NCI-H1417 treated with DMSO at 0.1 percent for 48 hours (cell line): ENCODE results near the gene SUPT16H.
"Not testable (repeated sequence)": the region's sequence is repeated elsewhere in the genome, so short reads cannot be mapped to it uniquely, and the experiment has no call there.

Source experiments
- DNase-seq: peaks from one replicate; lab custom pipeline; 2025; lab: John Stamatoyannopoulos, UW

SUPT16H gene

DNA sequence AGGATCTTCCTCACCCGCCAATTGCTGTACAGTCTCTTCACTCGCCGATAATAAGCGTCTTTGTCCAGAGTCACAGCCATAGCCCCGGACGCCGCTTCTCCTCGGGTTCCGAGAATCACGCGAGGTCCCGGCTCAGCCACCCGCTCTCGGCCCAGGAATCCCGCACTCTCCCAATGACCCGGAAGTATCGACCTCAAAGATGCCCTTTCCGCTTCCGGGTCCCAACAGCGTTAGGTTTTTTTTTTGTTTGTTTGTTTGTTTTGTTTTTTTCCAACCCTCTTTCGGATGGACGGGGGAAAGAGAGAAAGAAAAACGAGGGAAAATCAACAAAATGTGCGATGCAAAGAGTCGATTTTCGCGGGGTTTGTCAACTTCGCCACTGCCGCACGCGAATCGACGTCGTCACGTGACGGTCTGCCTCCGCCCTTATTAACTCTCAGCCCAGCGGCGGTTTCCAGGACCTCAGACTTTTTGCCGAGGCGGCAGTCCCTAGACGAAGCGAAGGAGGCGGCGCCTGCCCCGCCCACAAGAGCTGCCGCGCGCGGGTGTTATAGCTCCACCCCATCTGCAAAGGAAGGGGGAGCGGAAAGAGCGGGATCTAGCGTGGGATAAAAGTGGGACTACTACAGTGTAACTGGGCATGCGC is at the start of gene SUPT16H:
Gene SUPT16H, minus strand, starts transcription at position 172 of the 646 bp plus-strand sequence. Its CDS starts 92 bp downstream, at position 80.
- DNase-seq = peak; percentile 88

DNA sequence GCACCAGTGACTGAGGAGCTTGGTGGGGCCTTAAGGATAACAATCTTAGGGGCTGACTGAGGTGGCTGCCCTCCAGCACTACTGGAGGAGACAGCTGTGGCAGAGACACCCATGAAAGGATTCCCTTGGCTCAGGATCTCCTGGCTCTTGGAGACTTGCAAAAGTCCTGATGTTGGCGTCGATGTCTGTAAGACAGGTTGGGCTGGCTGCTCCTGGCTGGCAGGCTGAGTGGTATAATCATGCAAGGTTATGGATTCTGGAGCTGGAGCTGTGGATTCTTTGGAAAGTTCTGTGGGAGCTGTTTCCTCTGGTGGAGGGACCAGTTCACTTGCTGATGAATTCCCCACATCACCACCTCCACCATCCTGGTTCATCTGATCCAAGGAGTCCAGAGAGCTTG is 47.3 kb upstream of the SUPT16H start:
- no peak for DNase-seq

DNA sequence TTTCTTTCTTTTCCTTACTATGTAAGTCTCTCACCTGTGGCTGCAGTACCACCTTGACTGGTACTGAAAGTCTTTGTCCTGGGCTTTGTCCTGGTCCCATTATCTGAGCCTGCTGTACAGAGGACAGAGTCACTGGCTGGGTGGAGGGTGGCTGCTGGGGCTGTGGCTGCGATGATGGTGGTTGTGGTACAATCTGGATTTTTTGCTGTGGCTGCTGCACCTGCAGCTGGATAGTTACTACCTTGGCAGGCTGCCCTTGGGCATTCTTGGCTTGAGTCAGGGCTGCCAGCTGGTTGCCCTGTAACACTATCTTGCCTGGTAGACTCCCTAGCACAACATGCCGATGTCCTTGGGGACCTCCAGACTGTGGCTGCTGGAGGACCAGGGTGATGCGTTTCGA is 45.1 kb upstream of the SUPT16H start:
- DNase-seq = no peak

DNA sequence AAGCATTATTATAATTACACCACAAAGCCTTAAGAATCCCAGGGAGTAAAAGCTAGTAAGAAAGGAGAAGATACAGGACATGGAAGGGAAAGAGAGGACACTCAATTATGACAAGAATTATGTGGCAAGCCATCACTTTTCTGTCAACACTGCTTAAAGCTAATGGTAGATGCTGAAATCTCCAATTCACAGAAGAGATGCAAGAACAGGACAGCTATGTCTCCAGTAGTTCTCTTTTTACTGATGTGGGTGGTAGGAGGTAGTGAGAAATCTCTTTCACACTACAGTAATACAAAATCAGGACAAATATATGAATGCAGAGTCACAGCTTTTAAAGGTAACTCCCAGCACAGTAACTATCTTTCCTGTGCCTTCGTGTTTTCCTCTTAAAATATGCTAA is 42.9 kb upstream of the SUPT16H start:
- no peak for DNase-seq

DNA sequence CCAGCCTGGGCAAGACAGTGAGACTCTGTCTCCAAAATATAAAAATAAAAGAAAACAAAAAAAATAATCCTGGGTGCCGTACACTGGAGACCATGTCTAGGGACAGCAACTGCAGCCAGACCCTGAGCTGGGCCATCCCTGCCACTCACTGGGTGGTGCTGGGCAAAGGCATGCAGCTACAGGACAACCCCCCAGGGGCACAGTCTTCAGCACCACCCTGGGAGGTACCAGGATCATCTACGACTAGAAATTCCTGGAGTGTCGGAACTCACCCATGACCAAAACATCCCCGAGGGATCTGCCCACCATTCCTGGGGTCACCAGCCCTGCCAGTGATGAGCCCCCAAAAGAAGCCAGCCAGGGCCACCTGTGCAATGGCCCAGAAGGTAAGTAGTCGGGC is 35.7 kb upstream of the SUPT16H start:
- DNase-seq = no peak

DNA sequence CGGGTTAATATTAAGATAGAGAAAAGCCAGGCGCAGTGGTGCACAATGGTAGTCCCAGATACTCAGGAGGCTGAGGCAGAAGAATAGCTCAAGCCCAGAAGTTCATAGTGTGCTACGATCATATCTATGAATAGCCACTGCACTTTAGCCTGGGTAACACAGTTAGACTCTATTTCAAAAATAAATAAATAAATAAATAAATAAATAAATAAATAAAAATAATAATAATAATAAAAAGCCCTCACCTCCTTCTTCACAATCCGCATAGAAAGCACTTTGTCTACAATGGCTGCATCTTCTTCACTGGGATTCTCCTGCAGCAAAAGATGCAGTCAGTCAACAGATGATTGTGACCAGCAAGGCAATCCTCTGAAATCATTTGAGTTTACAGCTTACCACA is 31.5 kb upstream of the SUPT16H start:
- no peak for DNase-seq

DNA sequence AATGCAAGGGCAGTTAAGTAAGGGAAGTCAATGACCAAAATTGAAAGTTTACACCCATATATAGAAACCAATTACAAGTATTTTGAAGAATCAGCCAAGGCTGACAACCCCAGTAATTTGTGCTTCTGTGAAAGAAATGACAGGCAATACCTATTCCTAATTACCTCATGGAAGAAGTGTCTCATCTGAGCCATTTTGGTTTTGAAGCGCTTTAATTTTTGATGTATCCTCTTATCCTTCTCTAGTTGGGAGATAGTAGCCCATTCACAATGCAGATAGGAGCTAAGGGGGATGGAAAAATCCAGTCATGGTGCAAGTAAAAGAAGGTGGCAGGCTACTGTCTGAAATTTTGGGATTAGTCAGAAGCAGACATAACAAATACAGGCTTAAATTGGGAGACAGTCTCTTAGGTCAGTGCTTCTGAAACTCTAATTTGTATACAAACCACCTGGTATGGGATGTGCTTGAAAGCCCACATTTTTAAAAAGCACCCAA is 30.4 kb upstream of the SUPT16H start:
- no peak for DNase-seq

DNA sequence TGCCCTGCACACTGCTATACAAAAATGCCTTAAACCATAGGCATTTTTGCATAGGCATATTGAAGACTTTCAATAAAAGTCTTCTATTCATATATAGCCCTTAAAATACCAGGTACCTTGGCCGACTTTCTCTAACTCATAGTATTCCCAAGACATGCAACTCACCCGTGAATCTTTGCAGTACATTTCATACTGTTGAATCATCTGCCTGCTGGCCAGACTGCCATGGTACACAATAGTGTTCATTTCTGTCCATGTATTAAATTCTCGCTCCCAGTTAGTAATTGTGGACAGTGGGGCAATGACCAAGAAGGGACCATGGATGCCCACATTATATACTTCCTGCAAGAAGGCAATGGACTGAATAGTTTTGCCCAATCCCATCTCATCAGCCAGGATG is 24.3 kb upstream of the SUPT16H start:
- DNase-seq = no peak

DNA sequence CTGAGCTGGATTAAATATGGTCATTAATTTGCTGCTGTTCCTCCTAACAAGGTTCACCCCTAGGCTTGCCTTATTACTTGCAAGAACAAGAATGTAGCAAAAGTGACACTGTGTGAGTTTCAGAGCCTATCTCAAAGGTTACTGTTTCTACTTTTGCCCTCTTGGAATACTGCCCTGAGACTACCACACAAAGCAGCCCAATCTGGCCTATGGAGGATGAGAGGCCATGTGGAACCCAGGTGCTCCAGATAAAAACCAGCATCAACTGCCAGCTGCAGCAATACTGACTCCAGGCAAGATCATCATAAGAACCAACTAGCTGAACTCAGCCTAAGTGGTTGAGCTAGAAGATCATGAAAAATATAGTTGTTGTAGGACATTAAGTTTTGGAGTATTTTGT is 22.4 kb upstream of the SUPT16H start:
- no peak for DNase-seq

DNA sequence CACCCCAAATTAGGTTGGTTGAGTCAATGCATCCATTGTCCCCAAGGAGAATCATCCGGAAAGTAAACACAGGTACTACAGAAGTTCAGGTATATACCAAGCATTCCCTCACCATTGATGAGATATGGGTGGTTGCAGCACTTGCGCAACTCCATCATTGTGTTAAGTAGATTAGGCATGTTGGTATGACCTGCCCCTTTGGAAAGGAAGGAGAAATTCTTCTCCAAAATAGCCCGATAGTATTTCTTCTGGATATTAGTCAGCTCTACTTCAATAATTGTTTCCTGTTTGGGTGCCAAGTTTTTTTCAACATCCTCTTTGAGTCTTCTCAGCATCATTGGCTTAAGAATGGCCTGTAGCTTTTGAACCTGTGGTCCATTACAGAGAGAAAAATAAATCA is 21.3 kb upstream of the SUPT16H start:
- DNase-seq = no peak

DNA sequence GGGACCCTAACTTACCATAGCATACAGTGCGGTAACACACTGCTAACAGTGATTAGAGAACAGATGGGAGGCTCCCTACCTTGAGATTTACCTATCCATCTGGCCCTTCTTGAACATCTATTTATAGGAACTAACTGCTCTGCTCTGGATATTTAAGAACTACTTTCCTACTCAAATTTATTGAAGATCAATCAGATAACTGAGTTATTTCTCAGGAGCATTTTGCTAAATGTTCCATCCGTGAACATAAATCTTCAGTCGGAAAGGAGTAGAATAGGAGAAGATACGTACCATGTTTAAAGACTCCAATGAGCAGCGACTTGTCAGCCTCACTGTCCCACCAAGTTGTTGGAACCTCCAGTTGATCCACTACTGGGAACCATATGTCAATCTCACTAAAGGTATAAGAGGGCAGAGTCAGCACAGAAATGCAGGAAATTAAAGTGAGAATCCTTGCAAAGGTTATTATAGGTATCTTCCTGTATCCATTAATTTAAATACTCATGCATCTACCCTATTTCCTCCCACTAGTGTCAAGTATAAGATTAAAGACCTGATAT is 15.6 kb upstream of the SUPT16H start:
- DNase-seq = no peak

DNA sequence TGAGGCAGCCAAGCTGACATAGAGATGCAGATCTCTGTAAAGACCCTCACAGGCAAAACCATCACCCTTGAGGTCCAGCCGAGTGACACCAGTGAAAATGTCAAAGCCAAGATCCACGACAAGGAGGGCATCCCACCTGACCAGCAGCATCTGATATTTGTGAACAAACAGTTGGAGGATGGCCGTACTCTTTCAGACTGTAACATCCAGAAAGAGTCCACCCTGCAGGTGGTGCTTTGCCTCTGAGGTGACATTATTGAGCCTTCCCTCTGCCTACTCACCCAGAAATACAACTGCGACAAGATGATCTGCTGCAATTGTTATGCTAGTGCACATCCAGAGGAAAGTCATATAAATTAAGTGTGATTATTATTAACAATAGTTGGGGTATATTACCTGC is 15.1 kb upstream of the SUPT16H start:
- no peak for DNase-seq

DNA sequence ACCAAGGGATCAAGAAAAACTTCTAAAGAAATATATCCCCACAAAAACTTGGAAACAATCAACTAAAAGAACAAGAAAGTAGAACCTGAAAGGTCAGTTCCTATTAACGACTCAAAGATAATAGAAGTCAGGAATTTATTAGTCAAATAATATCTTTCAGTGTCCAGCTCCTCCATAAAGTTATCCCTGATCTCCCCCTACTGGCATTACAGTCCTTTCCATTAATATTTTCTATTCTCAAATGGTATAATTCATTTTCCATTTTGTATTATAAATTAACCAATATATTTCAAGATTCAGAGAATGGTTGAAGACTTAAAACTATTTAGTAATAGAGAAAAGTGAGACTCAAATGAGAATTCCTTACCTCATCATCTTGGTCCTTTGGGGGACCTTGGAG is 11.6 kb upstream of the SUPT16H start:
- DNase-seq = no peak

DNA sequence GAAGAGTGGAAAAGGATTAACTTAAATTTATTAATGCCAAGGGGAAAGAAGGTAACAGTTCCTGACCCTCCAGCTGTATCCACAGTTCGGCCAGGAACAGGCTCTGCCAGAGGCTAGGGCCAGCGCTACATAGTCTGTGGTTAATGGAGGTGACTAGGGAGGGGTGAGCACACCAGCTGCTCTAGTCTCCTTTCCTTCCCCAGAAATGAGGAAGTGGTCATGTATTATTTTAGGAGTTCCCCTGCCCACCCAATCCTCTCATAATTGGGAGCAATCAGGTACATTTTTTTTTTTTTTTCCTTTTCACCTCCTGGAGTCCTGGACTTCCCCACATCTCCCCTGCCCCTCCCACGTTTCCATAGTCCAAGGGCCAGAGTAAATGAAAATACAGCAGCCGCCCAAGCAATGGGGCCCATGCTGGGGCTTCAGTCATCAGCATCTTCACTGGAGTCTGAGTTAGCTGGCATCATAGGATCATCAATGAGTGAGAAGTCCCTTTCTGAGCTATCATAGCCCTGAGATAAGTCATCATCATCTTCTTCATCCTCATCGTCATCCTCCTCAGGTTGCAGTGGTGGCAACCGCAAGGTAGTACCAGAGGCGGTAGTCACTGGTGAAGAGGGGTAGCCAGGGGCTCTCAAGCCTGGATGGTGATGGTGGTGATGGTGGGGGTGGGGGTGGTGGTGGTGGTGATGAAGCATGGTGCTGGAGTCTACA is 1.5 kb upstream of the SUPT16H start:
- no peak for DNase-seq

DNA sequence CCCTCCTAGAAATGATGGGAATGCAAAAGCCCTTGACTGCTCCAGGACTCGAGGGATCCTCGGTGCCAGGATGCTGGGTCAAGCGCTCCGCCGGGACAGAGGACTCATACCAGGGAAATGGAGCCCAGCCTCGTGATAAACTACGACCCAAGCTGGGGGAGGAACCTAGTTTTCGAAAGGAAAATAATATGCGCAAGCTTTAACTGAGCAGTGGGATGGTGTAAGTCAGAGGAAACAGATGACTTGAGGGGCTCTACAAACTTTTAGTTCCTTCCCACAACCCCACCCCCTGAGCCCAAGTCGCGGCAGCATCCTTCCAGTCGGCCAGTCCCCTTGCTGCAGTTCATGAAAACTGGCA is 654 bp upstream of the SUPT16H start:
- DNase-seq = no peak

DNA sequence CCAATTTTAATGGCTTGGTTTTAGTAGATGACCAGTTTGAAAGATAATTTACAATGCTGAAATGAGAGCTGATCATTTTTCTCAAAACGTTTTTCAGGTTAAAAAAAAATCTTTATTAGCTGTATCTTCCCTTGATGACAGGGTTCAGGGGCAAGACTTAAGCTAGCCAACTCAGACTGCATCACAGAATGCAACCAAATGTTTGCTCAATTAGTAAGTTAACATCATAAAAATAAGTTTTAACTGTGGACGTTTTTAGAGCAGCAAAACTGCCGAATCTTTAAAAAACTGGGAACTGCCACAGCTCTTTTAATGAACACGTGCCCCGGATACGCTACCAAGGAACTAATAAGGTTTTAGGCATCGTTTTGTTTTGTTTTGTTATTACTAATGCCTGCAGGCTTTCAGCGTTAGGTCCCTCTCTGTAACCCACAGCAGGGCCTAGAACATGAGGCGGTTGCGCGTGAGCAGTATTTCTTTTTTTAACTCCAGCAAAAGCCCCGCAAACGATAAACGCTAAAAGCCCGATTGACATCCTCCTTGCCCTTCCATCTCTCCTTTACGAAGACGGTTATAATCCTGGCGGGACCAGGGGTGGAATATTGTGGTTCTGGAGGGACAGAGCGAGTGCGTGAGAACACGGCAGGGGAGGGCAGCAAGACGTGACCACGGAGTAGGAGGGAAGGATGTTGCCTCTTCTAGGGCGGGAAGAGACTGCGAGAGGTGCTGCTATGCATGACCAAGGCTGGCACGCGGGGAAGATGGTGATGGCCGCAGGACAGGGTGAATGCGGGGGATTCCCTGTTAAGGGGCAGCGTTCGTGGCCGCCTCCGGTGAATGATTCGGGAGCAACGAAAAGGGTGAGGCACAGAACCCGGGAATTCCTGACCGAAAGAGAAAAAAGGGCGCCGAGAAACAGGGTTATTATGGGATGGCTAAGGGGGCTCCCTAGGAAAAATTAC is 652 bp downstream of the SUPT16H start:
- DNase-seq = peak; percentile 27

DNA sequence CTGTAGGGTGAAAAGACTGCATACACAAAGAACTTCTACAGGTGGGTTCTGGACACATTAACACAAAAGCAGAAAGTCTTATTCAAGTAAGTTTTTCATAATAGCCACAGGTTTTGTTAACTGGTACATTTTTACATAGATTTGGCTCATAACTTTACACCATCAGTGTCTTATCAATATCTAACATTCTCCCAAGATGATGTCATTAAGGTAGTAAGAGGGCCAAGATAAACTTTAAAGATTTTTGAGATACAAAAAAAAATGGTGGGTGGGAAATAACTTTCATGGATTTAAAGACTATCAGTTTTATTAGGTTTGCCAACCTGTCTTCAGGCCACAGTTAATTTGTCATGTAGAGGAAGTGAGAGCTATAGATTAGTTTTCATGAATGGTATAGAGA is 1.7 kb downstream of the SUPT16H start:
- no peak for DNase-seq

DNA sequence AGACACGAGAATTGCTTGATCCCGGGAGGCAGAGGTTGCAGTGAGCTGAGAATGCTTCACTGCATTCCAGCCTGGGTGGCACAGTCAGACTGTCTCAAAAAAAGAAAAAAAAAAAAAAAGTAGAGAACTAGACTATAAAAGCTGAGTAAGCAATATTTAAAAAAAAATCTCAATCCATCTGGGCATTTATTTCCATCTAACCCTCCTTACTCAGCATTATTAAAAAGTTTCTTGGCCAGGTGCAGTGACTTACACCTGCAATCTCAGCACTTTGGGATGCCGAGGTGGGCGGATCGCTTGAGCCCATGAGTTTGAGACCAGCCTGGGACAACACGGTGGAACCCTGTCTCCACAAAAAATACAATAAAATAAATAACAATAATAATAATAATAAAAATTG is 4.5 kb downstream of the SUPT16H start:
- DNase-seq = no peak

DNA sequence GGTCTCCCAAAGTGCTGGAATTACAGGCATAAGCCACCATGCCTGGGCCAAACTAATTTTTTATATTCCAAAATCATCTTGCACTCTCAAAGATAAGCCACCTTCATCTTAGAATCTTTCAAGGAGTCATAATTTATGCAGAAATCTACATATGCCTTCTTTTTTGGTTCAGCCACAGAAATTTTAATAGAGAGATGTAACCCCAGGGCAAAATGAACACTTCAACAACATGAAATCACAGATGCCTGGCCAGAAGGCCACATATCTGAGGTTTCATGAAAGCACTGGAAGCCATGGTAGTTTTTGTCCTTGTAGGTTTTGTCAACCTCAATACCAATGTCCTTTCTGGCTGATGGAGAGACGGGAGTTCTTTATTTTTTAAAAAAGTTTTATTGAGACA is 9.8 kb downstream of the SUPT16H start:
- DNase-seq = no peak

DNA sequence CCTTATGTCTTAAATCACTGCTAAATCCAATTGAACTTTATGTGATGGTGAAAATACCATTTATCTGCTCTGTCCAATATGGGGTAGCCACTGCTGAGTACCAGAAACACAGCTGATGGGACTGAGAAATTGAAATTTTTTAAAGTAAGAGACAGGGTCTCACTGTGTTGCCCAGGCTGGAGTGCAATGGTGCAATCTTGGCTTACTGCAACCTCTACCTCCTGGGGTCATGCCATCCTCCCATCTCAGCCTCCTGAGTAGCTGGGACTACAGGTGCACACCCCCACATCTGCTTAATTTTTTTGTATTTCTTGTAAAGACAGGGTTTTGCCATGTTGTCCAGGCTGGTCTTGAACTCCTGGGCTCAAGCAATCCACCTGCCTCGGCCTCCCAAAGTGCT is 11.0 kb downstream of the SUPT16H start:
- not testable (repeated sequence) for DNase-seq

DNA sequence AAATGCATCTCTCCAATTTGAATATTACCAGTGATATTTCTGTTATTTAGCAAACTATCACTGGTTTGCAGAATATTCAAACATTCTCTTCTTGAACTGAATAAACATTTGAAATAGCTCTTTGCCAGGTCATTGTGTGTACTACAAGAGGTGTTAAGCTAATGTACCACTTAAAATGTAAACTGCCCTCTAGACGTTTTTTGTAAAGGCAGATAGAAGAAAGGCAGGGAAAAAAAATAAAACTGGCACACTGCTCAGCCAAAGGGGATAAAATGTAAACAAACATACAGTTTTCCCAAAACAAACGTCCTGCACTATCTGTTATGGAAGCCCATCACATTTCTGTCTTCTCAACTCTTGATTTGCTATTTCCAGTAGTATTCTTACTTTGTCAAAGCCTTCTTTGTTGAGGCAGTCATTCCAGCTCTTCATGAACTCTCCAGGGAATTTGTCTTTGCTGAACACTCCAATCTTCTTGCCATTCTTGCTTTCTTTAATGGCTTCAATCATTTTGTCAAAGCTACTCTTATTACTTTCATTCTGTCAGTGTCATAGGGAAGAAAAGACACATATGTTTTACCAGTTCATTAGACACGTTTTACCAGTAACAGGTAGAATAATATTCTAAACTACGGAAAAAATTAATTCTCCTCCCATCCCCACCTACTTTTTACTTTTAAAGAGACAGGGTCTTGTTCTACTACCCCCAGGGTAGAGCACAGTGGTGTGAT is 13.7 kb downstream of the SUPT16H start:
- DNase-seq = no peak
